Stomach (tissue), 9 donors: ENCODE measurements around the gene SBF2. TPM values are rescaled to one million over a fixed set of nuclear protein-coding genes. Genes with fewer than 3 reads are reported as not detected.
"Not testable (repeated sequence)": the region's sequence is repeated elsewhere in the genome, so short reads cannot be mapped to it uniquely, and the experiment has no call there.

Experiments
- DNase-seq, 2 donors: peaks; one replicate each; pipeline versions ENCODE4 v3.0.0 to v3.0.0-alpha.2; 2013 to 2019
- H3K27ac ChIP-seq, 5 donors: fragments of 200-600 bp in 4 of 5; sonication (generic) in 4 of 5; one replicate each; pipeline ENCODE4 v1.5.1; 2013 to 2019; ENCODE audit warnings: mild to moderate bottlenecking in 1 of 5, moderate library complexity in 1 of 5
- H3K27me3 ChIP-seq, 3 donors: fragments of 200-600 bp; sonication (generic); one replicate each; pipeline ENCODE4 v1.5.1; 2017 to 2019; ENCODE audit warnings: mixed run types in 1 of 3
- H3K36me3 ChIP-seq, 4 donors: fragments of 200-600 bp; sonication (generic); 1 replicate in 3 of 4; 2 replicates in 1 of 4; pipeline ENCODE4 v1.5.1; 2016 to 2019
- H3K4me1 ChIP-seq, 4 donors: fragments of 200-600 bp; sonication (generic); one replicate each; pipeline ENCODE4 v1.5.1; 2016 to 2019
- H3K4me3 ChIP-seq, 4 donors: fragments of 200-600 bp; sonication (generic) in 3 of 4; one replicate each; pipeline ENCODE4 v1.5.1; 2016 to 2019; ENCODE audit warnings: mild to moderate bottlenecking in 1 of 4
- H3K9me3 ChIP-seq, 4 donors: fragments of 200-600 bp; sonication (generic); one replicate each; pipeline ENCODE4 v1.5.1; 2016 to 2019
- EP300 ChIP-seq: sonication (generic); formaldehyde crosslinking; IDR thresholded peaks from one replicate; pipeline ENCODE4 v1.6.1; 2017; ENCODE audit warnings: antibody characterized with exemption
- POLR2A ChIP-seq, 4 donors: fragments of 450-650 bp; IDR thresholded peaks; one replicate each; pipeline ENCODE4 v1.6.1; 2016; ENCODE audit warnings: antibody characterized with exemption in 4 of 4, control low read depth in 2 of 4, mild to moderate bottlenecking in 1 of 4, moderate library complexity in 1 of 4
- POLR2AphosphoS5 ChIP-seq, 3 donors: sonication (generic); formaldehyde crosslinking; IDR thresholded peaks; one replicate each; pipeline ENCODE4 v1.6.1; 2016; ENCODE audit warnings: antibody characterized with exemption in 3 of 3
- WGBS, 5 donors: extraction: QIAGEN DNeasy Blood & Tissue Kit in 3 of 5; methylation state at CpG; one replicate each; pipeline versions ENCODE4 v1.1.5 to v1.1.7; 2013 to 2018; 5-methylcytosine and 5-hydroxymethylcytosine counted together
- intact Hi-C: fragments of 100-400 bp; cut with DNase I; formaldehyde crosslinking; loops from one replicate; pipeline ENCODE4 v1.15.1; 2023; ENCODE audit warnings: low total_unique reads
- polyA plus RNA-seq, 3 donors: library from polyadenylated mRNA; stranded (reverse); fragments of 200-250 nt; gene quantifications; one replicate each; pipeline ENCODE4 v1.2.3, GENCODE V29; 2013
- total RNA-seq, 5 donors: library from RNA; depleted of rRNA; stranded (reverse); fragments of >200 nt; gene quantifications; one replicate each; pipeline versions ENCODE4 v1.1.0 to v1.2.3, GENCODE V29; 2014 to 2016
- TF ChIP-seq, protein P1 (sequence below), 7 experiments: fragments of 450-650 bp in 4 of 7; fragments of 200-600 bp in 3 of 7; sonication (generic) in 3 of 7; IDR thresholded peaks; one replicate each; pipeline ENCODE4 v1.5.1; 2016 to 2019; ENCODE audit warnings: antibody characterized with exemption in 7 of 7, control low read depth in 2 of 7, mild to moderate bottlenecking in 1 of 7
- donor health status: healthy with polysubstance abuse.
- donor health status: Bipolar disorder and iron deficiency.
- donor health status: healthy.

SBF2 gene
- total and polyA plus RNA-seq, 8 donors, result 8.6 to 260 (median 37.2) TPM

- no peak overlapping the region for H3K4me3 ChIP-seq
- TF ChIP-seq EP300 (no peak), POLR2AphosphoS5 (IDR thresholded peaks at IDR 0.05) (no peak)
- no peaks in the 10 kb centered on the region for H3K36me3 ChIP-seq
- no peak overlapping the region for H3K27ac ChIP-seq
- intact Hi-C loops, result no loop called here
- no peaks in the 10 kb centered on the region for H3K27me3 ChIP-seq
- no peak for DNase-seq
- peaks cover 0 to 16% (median 1%) of the 10 kb centered on the region in 4 donors for H3K4me1 ChIP-seq
- no peaks in the 10 kb centered on the region for H3K9me3 ChIP-seq
These were observed 30.1 kb downstream of the SBF2 start for GRCh38 chr11:10263929-10264328.

- H3K36me3 ChIP-seq, result no peaks in the 10 kb centered on the region
- no peak for DNase-seq
- H3K4me1 ChIP-seq, result peaks cover 0 to 10% (median 0%) of the 10 kb centered on the region in 4 donors
- H3K27me3 ChIP-seq, result no peaks in the 10 kb centered on the region
- intact Hi-C loops, result no loop called here
- no peak overlapping the region for H3K4me3 ChIP-seq
- H3K9me3 ChIP-seq, result no peaks in the 10 kb centered on the region
- TF ChIP-seq POLR2A (IDR thresholded peaks at IDR 0.05), result no peak
- no peak for TF ChIP-seq EP300
- TF ChIP-seq, protein P1, sequence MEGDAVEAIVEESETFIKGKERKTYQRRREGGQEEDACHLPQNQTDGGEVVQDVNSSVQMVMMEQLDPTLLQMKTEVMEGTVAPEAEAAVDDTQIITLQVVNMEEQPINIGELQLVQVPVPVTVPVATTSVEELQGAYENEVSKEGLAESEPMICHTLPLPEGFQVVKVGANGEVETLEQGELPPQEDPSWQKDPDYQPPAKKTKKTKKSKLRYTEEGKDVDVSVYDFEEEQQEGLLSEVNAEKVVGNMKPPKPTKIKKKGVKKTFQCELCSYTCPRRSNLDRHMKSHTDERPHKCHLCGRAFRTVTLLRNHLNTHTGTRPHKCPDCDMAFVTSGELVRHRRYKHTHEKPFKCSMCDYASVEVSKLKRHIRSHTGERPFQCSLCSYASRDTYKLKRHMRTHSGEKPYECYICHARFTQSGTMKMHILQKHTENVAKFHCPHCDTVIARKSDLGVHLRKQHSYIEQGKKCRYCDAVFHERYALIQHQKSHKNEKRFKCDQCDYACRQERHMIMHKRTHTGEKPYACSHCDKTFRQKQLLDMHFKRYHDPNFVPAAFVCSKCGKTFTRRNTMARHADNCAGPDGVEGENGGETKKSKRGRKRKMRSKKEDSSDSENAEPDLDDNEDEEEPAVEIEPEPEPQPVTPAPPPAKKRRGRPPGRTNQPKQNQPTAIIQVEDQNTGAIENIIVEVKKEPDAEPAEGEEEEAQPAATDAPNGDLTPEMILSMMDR (IDR thresholded peaks at IDR 0.05), result no peak
- no peak overlapping the region for H3K27ac ChIP-seq
These were observed 32.2 kb downstream of the SBF2 start for GRCh38 chr11:10261821-10262220.

- Histone ChIP-seq H3K27me3 (no peaks in the 10 kb centered on the region), H3K36me3 (no peaks in the 10 kb centered on the region), H3K27ac (no peak overlapping the region), H3K4me1 (peaks cover 0 to 23% (median 11%) of the 10 kb centered on the region in 4 donors), H3K4me3 (no peak overlapping the region), H3K9me3 (no peaks in the 10 kb centered on the region)
- no peak for TF ChIP-seq POLR2A (IDR thresholded peaks at IDR 0.05)
- no peak for TF ChIP-seq EP300
- TF ChIP-seq POLR2AphosphoS5 (IDR thresholded peaks at IDR 0.05), result no peak
- TF ChIP-seq, protein P1 (IDR thresholded peaks at IDR 0.05), result no peak
- intact Hi-C loops, result no loop called here
- WGBS, 5 donors, result 80 to 95% (median 91%) methylated on average over 4 of the region's 4 CpGs
- DNase-seq, result no peak
These were observed 36.5 kb downstream of the SBF2 start for GRCh38 chr11:10257478-10257877.

- Histone ChIP-seq H3K4me1 (peaks cover 0 to 29% (median 11%) of the 10 kb centered on the region in 4 donors), H3K9me3 (no peaks in the 10 kb centered on the region), H3K4me3 (no peak overlapping the region), H3K27me3 (no peaks in the 10 kb centered on the region), H3K27ac (no peak overlapping the region), H3K36me3 (no peaks in the 10 kb centered on the region)
- TF ChIP-seq POLR2A (IDR thresholded peaks at IDR 0.05), result no peak
- TF ChIP-seq POLR2AphosphoS5 (IDR thresholded peaks at IDR 0.05), result no peak
- TF ChIP-seq EP300, result no peak
- TF ChIP-seq, protein P1 (IDR thresholded peaks at IDR 0.05), result no peak
- no peak for DNase-seq
- intact Hi-C loops, result no loop called here
- 63 to 79% (median 65%) methylated on average over 3 of the region's 3 CpGs for WGBS, 5 donors
These were observed 38.5 kb downstream of the SBF2 start for GRCh38 chr11:10255388-10256125.

DNA sequence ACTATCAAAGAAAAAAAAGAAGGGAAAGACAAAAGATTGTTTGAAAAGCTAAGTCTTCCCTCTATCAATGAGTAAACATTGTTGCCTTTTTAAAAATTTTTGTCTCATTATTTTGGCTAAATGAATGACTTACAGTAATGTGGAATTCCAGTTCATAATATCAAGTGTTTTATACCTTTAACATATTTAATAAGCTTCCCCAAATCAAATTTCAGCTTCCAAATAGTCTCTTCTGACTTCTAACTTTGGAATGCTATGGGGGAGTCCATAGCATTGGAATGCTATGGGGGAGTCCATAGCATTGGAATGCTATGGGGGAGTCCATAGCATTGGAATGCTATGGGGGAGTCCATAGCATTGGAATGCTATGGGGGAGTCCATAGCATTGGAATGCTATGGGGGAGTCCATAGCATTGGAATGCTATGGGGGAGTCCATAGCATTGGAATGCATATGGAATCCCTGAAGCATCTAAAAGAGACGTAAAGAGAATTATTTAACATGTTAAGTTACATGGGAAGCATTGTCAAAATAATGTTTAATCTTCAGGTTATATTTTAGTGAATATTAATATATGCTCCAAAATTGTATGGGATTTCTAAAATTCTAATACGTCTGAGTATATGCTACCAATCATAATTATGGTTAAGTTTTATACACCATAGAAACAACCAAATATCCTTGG is 44.4 kb downstream of the SBF2 start:
- DNase-seq, intact Hi-C loops, H3K36me3 ChIP-seq, H3K4me3 ChIP-seq, H3K9me3 ChIP-seq, H3K27me3 ChIP-seq, H3K27ac ChIP-seq: not testable (repeated sequence)
- peaks cover 0 to 16% (median 4%) of the 10 kb centered on the region in 4 donors for H3K4me1 ChIP-seq
- 93 to 99% (median 96%) methylated on average over 2 of the region's 2 CpGs for WGBS, 5 donors
